Measurements from ENCODE around the gene NOP14. TPM values are rescaled to one million over a fixed set of nuclear protein-coding genes. Genes with fewer than 3 reads are reported as not detected.

NOP14 gene
- total and polyA plus RNA-seq, 9 donors, result 13.6 to 39.7 (median 28.3) TPM

- Histone ChIP-seq H3K4me1 (ENCODE audit: insufficient read depth) (no peaks in the 10 kb centered on the region), H3K4me3 (no peak overlapping the region), H3K36me3 (no peaks in the 10 kb centered on the region), H3K27ac (no peak overlapping the region), H3K27me3 (no peaks in the 10 kb centered on the region), H3K9me3 (no peaks in the 10 kb centered on the region)
- intact Hi-C loops (cut with DNase I), result no loop called here
- no peak for DNase-seq
- no peak for TF ChIP-seq EP300 (IDR thresholded peaks at IDR 0.05)
- TF ChIP-seq POLR2A (IDR thresholded peaks at IDR 0.05), result no peak
- no peak for TF ChIP-seq CTCF (IDR thresholded peaks at IDR 0.05)
- WGBS, 3 donors, result 85 to 87% (median 86%) methylated on average over 7 of the region's 7 CpGs
Observed at GRCh38 chr4:3009422-3009821, 46.2 kb upstream of the NOP14 start.

GRCh38 chr4:3007724-3008123 lies 44.5 kb upstream of the NOP14 start:
- Histone ChIP-seq H3K9me3 (no peaks in the 10 kb centered on the region), H3K4me3 (no peak overlapping the region), H3K27me3 (no peaks in the 10 kb centered on the region), H3K36me3 (no peaks in the 10 kb centered on the region), H3K27ac (no peak overlapping the region), H3K4me1 (ENCODE audit: insufficient read depth) (no peaks in the 10 kb centered on the region)
- no peak for DNase-seq
- WGBS, 3 donors, result 94 to 98% (median 97%) methylated on average over 2 of the region's 2 CpGs
- TF ChIP-seq EP300 (IDR thresholded peaks at IDR 0.05) (no peak), POLR2A (IDR thresholded peaks at IDR 0.05) (no peak), CTCF (IDR thresholded peaks at IDR 0.05) (no peak)
- intact Hi-C loops (cut with DNase I), result no loop called here

- intact Hi-C loops (cut with DNase I), result no loop called here
- DNase-seq, result no peak
Observed at GRCh38 chr4:2996415-2996814, 33.2 kb upstream of the NOP14 start.

GRCh38 chr4:2995546-2996265 lies 32.5 kb upstream of the NOP14 start:
- no peaks in the 10 kb centered on the region for H3K9me3 ChIP-seq
- TF ChIP-seq EP300 (IDR thresholded peaks at IDR 0.05) (no peak), POLR2A (IDR thresholded peaks at IDR 0.05) (no peak), CTCF (IDR thresholded peaks at IDR 0.05) (no peak)
- H3K27me3 ChIP-seq, result no peaks in the 10 kb centered on the region
- H3K27ac ChIP-seq, result no peak overlapping the region
- no peaks in the 10 kb centered on the region for H3K36me3 ChIP-seq
- no peak overlapping the region for H3K4me3 ChIP-seq
- no peaks in the 10 kb centered on the region for H3K4me1 ChIP-seq (ENCODE audit: insufficient read depth)
- intact Hi-C loops (cut with DNase I), result no loop called here
- DNase-seq, result no peak
- WGBS, 3 donors, result 69 to 73% (median 70%) methylated on average over 4 of the region's 4 CpGs

More at GRCh38 chr4:2996415-2996814, 33.2 kb upstream of the NOP14 start:
- H3K4me3 ChIP-seq, result no peak overlapping the region
- H3K27ac ChIP-seq, result no peak overlapping the region
- H3K9me3 ChIP-seq, result no peaks in the 10 kb centered on the region
- H3K4me1 ChIP-seq (ENCODE audit: insufficient read depth), result no peaks in the 10 kb centered on the region
- no peaks in the 10 kb centered on the region for H3K36me3 ChIP-seq
- 89 to 98% (median 97%) methylated on average over 4 of the region's 4 CpGs for whole genome bisulfite sequencing, 3 donors
- no peak for TF ChIP-seq EP300 (IDR thresholded peaks at IDR 0.05)
- TF ChIP-seq POLR2A (IDR thresholded peaks at IDR 0.05), result no peak
- TF ChIP-seq CTCF (IDR thresholded peaks at IDR 0.05), result no peak
- H3K27me3 ChIP-seq, result no peaks in the 10 kb centered on the region
